BLaER1 treated with 17β-estradiol and CSF1 and Interleukin-3, amounts not matched to agents 10 nM and 100 nM (cell line): ENCODE measurements around the gene TRPV5.

ENCODE experiments used
- H3K27ac ChIP-seq, 11 experiments: shearing (Covaris generic); formaldehyde crosslinking; 2 replicates each; pipeline ENCODE4 v1.8.1; 2022
- H3K27me3 ChIP-seq, 11 experiments: shearing (Covaris generic); formaldehyde crosslinking; 2 replicates each; pipeline ENCODE4 v1.8.1; 2022
- H3K36me3 ChIP-seq, 11 experiments: shearing (Covaris generic); formaldehyde crosslinking; 2 replicates each; pipeline ENCODE4 v1.8.1; 2022
- H3K4me1 ChIP-seq, 10 experiments: shearing (Covaris generic); formaldehyde crosslinking; 2 replicates each; pipeline ENCODE4 v1.8.1; 2022
- H3K4me2 ChIP-seq, 11 experiments: shearing (Covaris generic); formaldehyde crosslinking; 2 replicates each; pipeline ENCODE4 v1.8.1; 2022
- H3K4me3 ChIP-seq, 10 experiments: shearing (Covaris generic); formaldehyde crosslinking; 2 replicates each; pipeline ENCODE4 v1.8.1; 2022
- H3K9ac ChIP-seq, 11 experiments: shearing (Covaris generic); formaldehyde crosslinking; 2 replicates each; pipeline ENCODE4 v1.8.1; 2022
- H3K9me3 ChIP-seq, 11 experiments: shearing (Covaris generic); formaldehyde crosslinking; replicated peaks in 1 of 11; 2 replicates each; pipeline ENCODE4 v1.8.1; 2022
- H4K20me1 ChIP-seq, 11 experiments: shearing (Covaris generic); formaldehyde crosslinking; 2 replicates each; pipeline ENCODE4 v1.8.1; 2022
- Cebpa-rat ChIP-seq, 11 experiments: shearing (Covaris generic); IDR thresholded peaks; 2 replicates each; pipeline ENCODE4 v1.8.1; 2022

TRPV5 gene

GRCh38 chr7:142897691-142898090, 35.9 kb downstream of the TRPV5 start:
- Histone ChIP-seq H3K27ac (no peak overlapping the region), H3K9ac (no peak overlapping the region), H3K9me3 (no peaks in the 10 kb centered on the region), H3K4me1 (peaks cover 0 to 7% (median 0%) of the 10 kb centered on the region in 10 experiments; a peak in 2 of 20 replicates), H3K4me2 (no peak overlapping the region), H3K36me3 (no peaks in the 10 kb centered on the region), H4K20me1 (no peaks in the 10 kb centered on the region), H3K4me3 (no peak overlapping the region), H3K27me3 (no peaks in the 10 kb centered on the region)
- TF ChIP-seq Cebpa-rat (IDR thresholded peaks at IDR 0.05): no peak

- Histone ChIP-seq H3K27me3 (no peaks in the 10 kb centered on the region), H4K20me1 (no peaks in the 10 kb centered on the region), H3K4me3 (no peak overlapping the region), H3K4me1 (peaks cover 0 to 7% (median 0%) of the 10 kb centered on the region in 10 experiments; a peak in 2 of 20 replicates), H3K27ac (no peak overlapping the region), H3K36me3 (no peaks in the 10 kb centered on the region), H3K9ac (no peak overlapping the region), H3K9me3 (no peaks in the 10 kb centered on the region), H3K4me2 (no peak overlapping the region)
- no peak for TF ChIP-seq Cebpa-rat (IDR thresholded peaks at IDR 0.05)
Measured at GRCh38 chr7:142896741-142897379, 36.7 kb downstream of the TRPV5 start.

GRCh38 chr7:142896151-142896550, 37.4 kb downstream of the TRPV5 start:
- no peaks in the 10 kb centered on the region for H3K27me3 ChIP-seq
- no peak overlapping the region for H3K27ac ChIP-seq
- TF ChIP-seq Cebpa-rat (IDR thresholded peaks at IDR 0.05): no peak
- no peaks in the 10 kb centered on the region for H3K9me3 ChIP-seq
- H3K36me3 ChIP-seq: no peaks in the 10 kb centered on the region
- H3K4me2 ChIP-seq: no peak overlapping the region
- H3K9ac ChIP-seq: no peak overlapping the region
- peaks cover 0 to 7% (median 0%) of the 10 kb centered on the region in 10 experiments; a peak in 2 of 20 replicates for H3K4me1 ChIP-seq
- H4K20me1 ChIP-seq: no peaks in the 10 kb centered on the region
- H3K4me3 ChIP-seq: no peak overlapping the region

- TF ChIP-seq Cebpa-rat (IDR thresholded peaks at IDR 0.05): no peak
Measured at GRCh38 chr7:142894985-142895593, 38.5 kb downstream of the TRPV5 start.

GRCh38 chr7:142894112-142894984, 39.2 kb downstream of the TRPV5 start:
- no peaks in the 10 kb centered on the region for H3K27me3 ChIP-seq
- H3K36me3 ChIP-seq: no peaks in the 10 kb centered on the region
- H3K4me2 ChIP-seq: no peak overlapping the region
- TF ChIP-seq Cebpa-rat (IDR thresholded peaks at IDR 0.05): no peak
- H3K4me3 ChIP-seq: no peak overlapping the region
- H3K9me3 ChIP-seq: no peaks in the 10 kb centered on the region
- H3K4me1 ChIP-seq: peaks cover 0 to 1% (median 0%) of the 10 kb centered on the region in 10 experiments; a peak in 2 of 20 replicates
- no peaks in the 10 kb centered on the region for H4K20me1 ChIP-seq
- H3K27ac ChIP-seq: no peak overlapping the region
- H3K9ac ChIP-seq: no peak overlapping the region

More at GRCh38 chr7:142894985-142895593, 38.5 kb downstream of the TRPV5 start:
- no peaks in the 10 kb centered on the region for H4K20me1 ChIP-seq
- peaks cover 0 to 7% (median 0%) of the 10 kb centered on the region in 10 experiments; a peak in 2 of 20 replicates for H3K4me1 ChIP-seq
- H3K9me3 ChIP-seq: no peaks in the 10 kb centered on the region
- no peaks in the 10 kb centered on the region for H3K36me3 ChIP-seq
- no peak overlapping the region for H3K4me2 ChIP-seq
- H3K27me3 ChIP-seq: no peaks in the 10 kb centered on the region
- H3K27ac ChIP-seq: no peak overlapping the region
- no peak overlapping the region for H3K9ac ChIP-seq
- H3K4me3 ChIP-seq: no peak overlapping the region

GRCh38 chr7:142892951-142893350, 40.6 kb downstream of the TRPV5 start:
- no peak overlapping the region for H3K4me2 ChIP-seq
- no peak overlapping the region for H3K9ac ChIP-seq
- H3K4me3 ChIP-seq: no peak overlapping the region
- no peaks in the 10 kb centered on the region for H3K9me3 ChIP-seq
- H3K27ac ChIP-seq: no peak overlapping the region
- no peaks in the 10 kb centered on the region for H4K20me1 ChIP-seq
- TF ChIP-seq Cebpa-rat (IDR thresholded peaks at IDR 0.05): no peak
- H3K27me3 ChIP-seq: no peaks in the 10 kb centered on the region
- H3K4me1 ChIP-seq: no peaks in the 10 kb centered on the region
- no peaks in the 10 kb centered on the region for H3K36me3 ChIP-seq

GRCh38 chr7:142891490-142892082, 42.0 kb downstream of the TRPV5 start:
- no peak overlapping the region for H3K9ac ChIP-seq
- H3K4me1 ChIP-seq: no peaks in the 10 kb centered on the region
- H3K4me3 ChIP-seq: no peak overlapping the region
- TF ChIP-seq Cebpa-rat (IDR thresholded peaks at IDR 0.05): no peak
- H4K20me1 ChIP-seq: no peaks in the 10 kb centered on the region
- H3K36me3 ChIP-seq: no peaks in the 10 kb centered on the region
- no peaks in the 10 kb centered on the region for H3K27me3 ChIP-seq
- H3K4me2 ChIP-seq: no peak overlapping the region
- H3K9me3 ChIP-seq: no peaks in the 10 kb centered on the region
- H3K27ac ChIP-seq: no peak overlapping the region

- Histone ChIP-seq H3K36me3 (no peaks in the 10 kb centered on the region), H4K20me1 (no peaks in the 10 kb centered on the region), H3K4me3 (no peak overlapping the region), H3K4me1 (no peaks in the 10 kb centered on the region), H3K27ac (no peak overlapping the region), H3K4me2 (no peak overlapping the region), H3K9me3 (no peaks in the 10 kb centered on the region), H3K27me3 (no peaks in the 10 kb centered on the region), H3K9ac (no peak overlapping the region)
- TF ChIP-seq Cebpa-rat (IDR thresholded peaks at IDR 0.05): no peak
Measured at GRCh38 chr7:142890874-142891485, 42.6 kb downstream of the TRPV5 start.

- Histone ChIP-seq H3K36me3 (no peaks in the 10 kb centered on the region), H3K4me1 (no peaks in the 10 kb centered on the region), H3K4me2 (no peak overlapping the region), H3K27me3 (no peaks in the 10 kb centered on the region), H4K20me1 (no peaks in the 10 kb centered on the region), H3K9me3 (no peaks in the 10 kb centered on the region), H3K4me3 (no peak overlapping the region), H3K27ac (no peak overlapping the region), H3K9ac (no peak overlapping the region)
- no peak for TF ChIP-seq Cebpa-rat (IDR thresholded peaks at IDR 0.05)
Measured at GRCh38 chr7:142889816-142890215, 43.7 kb downstream of the TRPV5 start.
